ENCODE results near the gene ADGRG6.

The ADGRG6 gene

DNA sequence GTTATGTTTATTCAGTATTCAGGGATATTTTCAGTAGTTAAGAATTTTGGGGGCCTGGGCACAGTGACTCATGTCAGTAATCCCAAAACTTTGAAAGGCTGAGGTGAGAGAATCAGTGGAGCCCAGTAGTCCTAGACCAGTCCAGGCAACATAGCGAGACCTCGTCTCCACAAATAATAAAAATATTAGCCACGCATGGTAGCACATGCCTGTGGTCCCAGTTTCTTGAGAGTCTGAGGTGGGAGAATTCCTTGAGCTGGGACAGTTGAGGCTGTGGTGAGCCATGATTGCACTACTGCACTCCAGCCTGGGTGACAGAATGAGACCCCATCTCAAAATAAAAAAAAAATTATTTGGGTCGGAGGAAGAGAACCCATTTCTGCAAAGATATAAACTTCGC is 20.3 kb downstream of the ADGRG6 start:
- no peak for DNase-seq (ENCODE audit: low read depth)

- DNase-seq (ENCODE audit: low read depth), result no peak
Observed at GRCh38 chr6:142322504-142323198, 20.8 kb downstream of the ADGRG6 start.

DNA sequence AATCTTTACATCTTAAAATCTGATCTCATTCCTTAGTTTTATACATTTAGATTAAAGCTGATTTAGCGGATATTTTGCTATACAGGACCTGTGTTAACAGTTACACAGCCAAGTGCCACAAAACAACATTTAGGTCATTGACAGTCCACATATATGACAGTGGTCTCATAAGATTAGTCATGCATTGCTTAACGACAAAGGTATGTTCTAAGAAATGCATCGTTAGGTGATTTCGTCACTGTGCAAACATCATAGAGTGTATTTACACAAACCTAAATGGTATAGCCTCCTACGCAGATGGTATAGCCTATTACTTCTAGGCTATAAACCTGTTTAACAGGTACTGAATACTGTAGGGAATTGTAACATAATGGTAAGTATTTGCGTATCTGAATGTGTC is 21.6 kb downstream of the ADGRG6 start:
- peak; percentile 43 for DNase-seq (ENCODE audit: low read depth)

GRCh38 chr6:142324111-142324510 is 22.3 kb downstream of the ADGRG6 start:
- DNase-seq (ENCODE audit: low read depth), result no peak

DNA sequence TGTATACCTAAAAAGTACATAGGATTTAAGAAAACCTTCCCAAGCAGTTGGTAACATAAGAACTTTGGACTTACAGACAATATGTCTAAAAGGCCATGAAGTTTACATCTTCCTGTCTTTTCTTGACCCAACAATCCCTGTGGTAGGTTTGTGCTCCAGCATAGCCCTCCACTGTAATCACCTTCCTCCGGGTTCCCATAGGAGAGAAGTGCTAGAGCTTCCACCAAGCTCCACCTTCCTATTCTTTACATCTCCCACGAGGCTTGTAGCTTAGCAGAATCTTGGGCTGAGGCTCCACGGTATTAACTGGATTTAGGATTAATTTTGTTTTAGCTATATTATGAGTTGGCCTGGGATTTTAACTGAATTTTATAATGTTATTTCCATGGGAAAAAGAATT is 23.3 kb downstream of the ADGRG6 start:
- no peak for DNase-seq (ENCODE audit: low read depth)

GRCh38 chr6:142326540-142326939 is 24.7 kb downstream of the ADGRG6 start:
- peak; percentile 66 for DNase-seq (ENCODE audit: low read depth)

GRCh38 chr6:142328070-142328469 is 26.3 kb downstream of the ADGRG6 start:
- no peak for DNase-seq (ENCODE audit: low read depth)

DNA sequence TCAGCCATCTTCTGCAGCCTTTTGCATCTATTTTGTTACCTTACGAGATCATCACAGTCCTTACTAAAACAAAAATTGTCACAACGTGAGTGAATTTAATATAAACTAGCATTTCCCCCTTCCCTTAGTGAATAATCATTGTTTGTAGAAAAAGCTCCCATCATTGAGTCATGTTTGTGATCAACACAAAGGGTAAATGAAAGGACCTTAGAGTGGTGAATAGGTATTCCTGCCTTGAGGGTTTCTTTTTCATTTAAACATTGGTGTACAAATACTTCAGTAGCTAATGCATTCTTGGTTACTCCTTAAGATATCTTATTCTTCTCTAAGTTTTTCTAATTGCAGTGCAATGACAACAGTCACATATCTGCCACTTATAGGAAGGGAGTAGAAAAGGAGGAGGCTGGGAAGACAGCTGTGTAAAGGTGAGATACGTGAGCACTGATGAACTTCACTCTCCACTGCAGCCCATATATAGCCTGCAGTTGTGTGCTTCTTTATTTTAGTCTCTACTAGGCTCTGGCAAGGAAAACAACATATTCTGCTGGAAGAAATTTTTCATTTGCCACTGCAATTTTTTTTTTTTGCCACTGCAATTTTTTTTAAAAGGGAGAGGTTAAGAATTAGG is 27.8 kb downstream of the ADGRG6 start:
- DNase-seq (ENCODE audit: low read depth), result no peak

GRCh38 chr6:142331075-142331551 is 29.3 kb downstream of the ADGRG6 start:
- DNase-seq (ENCODE audit: low read depth), result peak; percentile 55

DNA sequence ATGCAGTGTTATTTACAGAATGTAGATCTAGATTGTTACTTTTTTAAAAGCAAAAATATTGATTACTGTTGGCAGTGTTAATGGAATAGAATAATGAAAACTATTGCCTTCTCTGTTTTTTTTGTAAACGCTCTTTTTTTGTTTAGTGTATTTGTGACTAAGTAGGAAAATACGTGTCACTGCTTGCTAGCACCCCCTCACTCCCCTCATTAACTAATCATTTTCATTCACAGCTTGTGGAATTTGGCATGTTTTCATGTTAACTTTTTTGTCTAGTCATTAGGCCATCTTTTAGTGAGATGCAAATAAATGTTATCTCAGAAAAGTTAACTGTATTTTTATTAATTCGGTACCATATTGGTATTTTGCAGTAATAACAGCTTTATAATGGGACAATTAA is 29.8 kb downstream of the ADGRG6 start:
- DNase-seq (ENCODE audit: low read depth), result no peak

DNA sequence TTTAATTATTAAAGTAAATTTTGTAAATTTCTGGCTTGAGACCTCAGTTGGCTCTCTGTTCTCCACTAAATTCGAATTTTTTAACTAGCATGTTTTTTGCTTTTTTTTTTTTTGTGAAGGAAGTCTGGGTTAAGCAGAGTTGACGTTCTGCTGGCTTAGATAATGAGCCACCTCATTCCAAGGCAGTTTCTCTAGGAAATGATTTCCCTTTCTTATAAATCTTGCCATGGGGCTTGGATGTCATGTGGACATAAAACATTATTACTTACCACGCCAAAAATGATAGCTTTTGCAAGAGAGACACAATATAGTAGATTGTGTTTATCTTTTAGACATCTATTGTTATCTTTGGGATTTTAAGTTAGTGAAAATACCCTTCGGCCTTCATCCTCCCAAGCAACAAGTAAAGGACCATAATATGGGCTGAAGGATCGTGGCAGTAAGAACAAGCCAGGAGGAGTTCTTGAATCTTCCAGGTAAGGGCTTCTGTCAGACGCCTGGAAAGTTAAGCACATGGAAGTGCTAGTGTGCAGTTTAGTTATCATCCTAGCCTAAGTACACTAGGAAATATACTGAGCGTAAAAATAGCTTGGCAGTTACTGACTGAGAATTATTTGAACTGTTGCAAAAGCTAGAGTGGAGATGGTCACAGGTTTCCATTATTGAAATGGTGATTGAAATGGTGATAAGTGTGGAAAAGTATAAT is 30.7 kb downstream of the ADGRG6 start:
- DNase-seq (ENCODE audit: low read depth), result no peak

GRCh38 chr6:142333431-142333830 is 31.6 kb downstream of the ADGRG6 start:
- DNase-seq (ENCODE audit: low read depth), result no peak

DNA sequence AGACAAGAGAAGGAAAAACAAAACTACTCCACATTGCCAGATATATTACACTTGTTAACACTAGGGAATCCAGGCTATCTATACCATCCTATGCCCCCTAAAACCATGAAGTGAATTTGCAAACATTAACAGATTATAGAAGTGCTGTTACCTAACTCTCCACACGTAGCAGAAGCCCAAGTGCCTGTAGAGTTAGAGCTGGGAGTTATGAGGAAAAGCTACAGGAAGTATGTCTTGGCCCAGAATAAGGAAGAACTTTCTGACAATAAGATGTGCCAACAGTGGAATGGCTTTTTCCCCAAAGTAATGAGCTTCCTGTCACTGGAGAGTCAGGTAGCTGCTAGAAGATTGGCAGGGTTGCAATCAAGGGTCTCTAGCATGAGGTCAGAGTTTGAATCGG is 32.5 kb downstream of the ADGRG6 start:
- no peak for DNase-seq (ENCODE audit: low read depth)

DNA sequence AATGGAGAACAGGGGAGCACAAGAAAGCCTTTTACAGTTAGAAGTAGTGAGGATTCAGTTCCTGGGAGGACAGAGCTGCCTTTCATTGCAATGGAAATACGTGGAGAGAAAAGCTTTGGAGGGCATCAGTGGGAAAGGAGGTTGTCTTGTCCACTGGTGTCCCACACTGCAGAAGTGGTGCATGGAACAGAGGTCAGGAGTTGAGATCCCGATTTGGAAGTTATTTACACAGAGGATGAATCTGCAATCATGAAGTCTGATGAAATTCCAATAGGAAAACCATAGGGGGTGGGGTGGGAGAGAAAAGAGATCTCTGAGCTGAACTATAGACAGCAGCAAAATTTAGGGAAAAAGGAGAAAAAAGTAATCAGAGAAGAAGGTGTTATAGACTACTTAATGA is 33.6 kb downstream of the ADGRG6 start:
- no peak for DNase-seq (ENCODE audit: low read depth)

DNA sequence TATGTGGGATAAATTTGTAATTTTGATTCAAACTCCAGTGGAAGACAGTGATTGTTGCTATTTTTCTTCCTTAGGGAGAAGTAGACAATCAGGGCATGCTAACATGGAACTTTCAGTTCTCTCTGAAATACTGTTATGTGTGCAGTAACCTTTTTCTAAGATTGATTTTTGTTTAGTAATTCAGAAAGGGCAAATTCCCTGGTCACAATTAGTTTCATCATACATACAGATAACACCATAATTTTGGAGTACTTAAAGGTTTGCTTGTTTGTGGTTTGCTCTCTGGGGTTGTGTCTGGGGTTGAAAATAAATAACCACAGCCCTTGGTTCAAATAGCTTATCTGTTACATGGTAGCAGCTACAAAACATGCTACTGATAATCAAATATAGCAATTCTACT is 34.4 kb downstream of the ADGRG6 start:
- DNase-seq (ENCODE audit: low read depth), result peak; percentile 40

DNA sequence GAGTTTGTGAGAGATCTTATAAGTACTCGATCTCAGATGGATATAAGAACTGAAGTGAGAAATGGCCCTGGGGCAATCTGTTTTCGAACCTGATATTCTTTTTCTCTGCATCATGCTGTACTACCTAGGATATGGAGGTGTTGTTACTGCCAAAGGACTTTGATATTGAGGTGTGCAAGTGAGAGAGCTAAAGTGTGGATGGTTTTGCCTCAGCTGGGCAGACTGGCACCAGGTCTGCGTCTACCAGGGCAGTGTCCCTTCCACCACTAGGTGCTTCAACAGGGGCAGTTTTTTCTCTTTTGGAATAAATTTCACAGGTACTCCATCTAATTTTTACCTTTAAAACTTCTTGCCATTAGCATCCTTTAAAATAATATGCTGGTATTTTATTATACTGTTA is 35.0 kb downstream of the ADGRG6 start:
- no peak for DNase-seq (ENCODE audit: low read depth)

DNA sequence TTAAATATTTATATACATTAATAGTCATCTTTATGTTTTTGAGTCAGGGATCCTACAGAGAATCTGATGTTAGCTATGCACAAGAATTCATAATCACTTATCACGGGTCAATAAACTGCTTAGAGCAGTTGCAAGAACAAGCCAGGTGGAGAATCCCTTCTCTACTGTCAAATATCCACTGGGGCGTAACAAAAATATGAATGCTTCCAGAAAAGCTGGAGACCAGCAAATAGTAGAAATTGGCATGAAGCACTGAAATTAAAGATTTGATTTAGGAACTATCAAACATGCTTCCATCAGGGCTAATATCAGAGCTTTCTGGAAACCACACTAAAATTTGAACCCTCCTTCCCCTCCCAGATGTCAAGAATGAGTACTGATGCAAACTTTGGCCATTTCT is 37.3 kb downstream of the ADGRG6 start:
- DNase-seq (ENCODE audit: low read depth), result no peak

- peak; percentile 72 for DNase-seq (ENCODE audit: low read depth)
Observed at GRCh38 chr6:142339968-142340658, 38.3 kb downstream of the ADGRG6 start.

- DNase-seq (ENCODE audit: low read depth), result no peak
Observed at GRCh38 chr6:142341855-142342330, 40.1 kb downstream of the ADGRG6 start.

GRCh38 chr6:142342986-142343385 is 41.2 kb downstream of the ADGRG6 start:
- DNase-seq (ENCODE audit: low read depth), result no peak

DNA sequence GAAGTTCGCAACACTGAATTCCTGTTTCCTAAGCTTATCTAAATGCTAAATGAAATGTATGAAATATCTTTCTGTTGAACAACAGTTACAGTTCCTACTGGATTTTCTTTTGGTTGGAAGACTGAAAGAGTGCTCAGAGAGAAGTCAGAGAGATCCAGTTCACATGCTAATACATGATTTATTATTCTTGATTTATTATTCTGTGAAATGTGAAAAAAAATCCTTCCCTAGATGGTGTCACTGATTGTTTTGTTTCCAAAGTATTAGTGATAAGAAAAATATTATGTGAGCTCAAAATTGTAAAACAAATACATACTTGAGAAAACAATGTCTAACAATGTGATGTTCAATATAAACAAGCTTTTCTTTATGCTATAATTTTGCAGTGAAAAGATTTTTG is 42.1 kb downstream of the ADGRG6 start:
- peak; percentile 45 for DNase-seq (ENCODE audit: low read depth)

DNA sequence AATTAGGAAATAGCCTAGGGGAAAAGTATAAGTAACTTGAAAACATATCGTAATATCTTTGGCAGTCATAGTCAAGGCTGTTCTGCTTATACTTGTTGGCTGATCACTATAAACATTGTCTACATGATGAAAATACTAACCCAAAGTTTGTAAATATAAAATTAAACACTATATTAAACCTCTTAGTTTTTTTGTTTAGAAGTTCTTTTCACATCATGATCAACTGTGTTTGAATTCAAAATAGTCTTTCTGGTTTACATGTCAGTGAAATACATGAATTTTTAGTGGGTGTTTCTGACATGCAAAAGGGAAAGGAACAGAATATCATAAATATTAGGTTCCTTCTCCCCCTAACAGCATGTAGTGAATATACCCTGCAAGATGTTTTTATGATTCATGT is 43.5 kb downstream of the ADGRG6 start:
- no peak for DNase-seq (ENCODE audit: low read depth)
